Epithelial cell of proximal tubule (primary cell): ENCODE results near the gene PCDHGB7. TPM values are rescaled to one million over a fixed set of nuclear protein-coding genes. Genes with fewer than 3 reads are reported as not detected.
"Not testable (repeated sequence)": the region's sequence is repeated elsewhere in the genome, so short reads cannot be mapped to it uniquely, and the experiment has no call there.

Source experiments
- DNase-seq: peaks from one replicate; pipeline ENCODE4 v3.0.0-alpha.2; 2011; ENCODE audit warnings: low read depth
- H3K4me3 ChIP-seq: 2 replicates; pipeline ENCODE4 v1.5.1; 2011; ENCODE audit warnings: low read depth, mild to moderate bottlenecking, low read length
- CTCF ChIP-seq: conservative IDR thresholded peaks from 2 replicates; pipeline ENCODE4 v1.5.1; 2012; ENCODE audit warnings: low read depth, mild to moderate bottlenecking, low read length
- total RNA-seq: library from RNA; depleted of rRNA; stranded (reverse); fragments of >200 nt; gene quantifications from 2 replicates; pipeline ENCODE4 v1.2.3, GENCODE V29; 2015

The PCDHGB7 gene
- total RNA-seq, 1 donor from 2014 or later = 2.8 TPM

DNA sequence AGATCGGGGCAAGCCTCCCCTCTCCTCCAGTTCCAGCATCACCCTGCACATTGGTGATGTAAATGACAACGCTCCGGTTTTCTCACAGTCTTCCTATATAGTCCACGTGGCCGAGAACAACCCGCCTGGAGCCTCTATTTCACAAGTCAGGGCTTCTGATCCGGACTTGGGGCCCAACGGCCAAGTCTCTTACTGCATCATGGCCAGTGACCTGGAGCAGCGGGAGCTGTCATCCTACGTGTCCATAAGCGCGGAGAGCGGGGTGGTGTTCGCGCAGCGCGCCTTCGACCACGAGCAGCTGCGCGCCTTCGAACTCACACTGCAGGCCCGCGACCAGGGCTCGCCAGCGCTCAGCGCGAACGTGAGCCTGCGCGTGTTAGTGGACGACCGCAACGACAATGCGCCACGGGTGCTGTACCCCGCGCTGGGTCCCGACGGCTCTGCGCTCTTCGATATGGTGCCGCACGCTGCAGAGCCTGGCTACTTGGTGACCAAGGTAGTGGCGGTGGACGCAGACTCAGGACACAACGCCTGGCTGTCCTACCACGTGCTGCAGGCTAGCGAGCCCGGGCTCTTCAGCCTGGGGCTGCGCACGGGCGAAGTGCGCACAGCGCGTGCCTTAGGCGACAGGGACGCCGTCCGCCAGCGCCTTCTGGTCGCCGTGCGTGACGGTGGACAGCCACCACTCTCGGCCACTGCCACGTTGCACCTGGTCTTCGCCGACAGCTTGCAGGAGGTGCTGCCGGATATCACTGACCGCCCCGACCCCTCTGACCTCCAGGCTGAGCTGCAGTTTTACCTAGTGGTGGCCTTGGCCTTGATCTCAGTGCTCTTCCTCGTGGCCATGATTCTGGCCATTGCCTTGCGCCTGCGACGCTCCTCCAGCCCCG, 28.1 kb upstream of the PCDHGB7 start:
- no peak for DNase-seq
- TF ChIP-seq CTCF = no peak

GRCh38 chr5:141392429-141393198, 24.9 kb upstream of the PCDHGB7 start, which contains the start of gene PCDHGA8:
Gene PCDHGA8 (plus strand): TSS chr5:141392633. CDS start chr5:141392814, 181 bp downstream.
- DNase-seq = no peak
- no peak within 1 kb of the TSS for H3K4me3 ChIP-seq
- TF ChIP-seq CTCF = peak; percentile 26

More for the DNA sequence above, 28.1 kb upstream of the PCDHGB7 start:
- no peak overlapping the region for H3K4me3 ChIP-seq

- DNase-seq = no peak
Observed at GRCh38 chr5:141393267-141393666, 24.2 kb upstream of the PCDHGB7 start.

GRCh38 chr5:141394401-141395187, 22.9 kb upstream of the PCDHGB7 start:
- not testable (repeated sequence) for H3K4me3 ChIP-seq, DNase-seq

More at GRCh38 chr5:141393267-141393666, 24.2 kb upstream of the PCDHGB7 start:
- H3K4me3 ChIP-seq = no peak overlapping the region
- TF ChIP-seq CTCF = no peak

DNA sequence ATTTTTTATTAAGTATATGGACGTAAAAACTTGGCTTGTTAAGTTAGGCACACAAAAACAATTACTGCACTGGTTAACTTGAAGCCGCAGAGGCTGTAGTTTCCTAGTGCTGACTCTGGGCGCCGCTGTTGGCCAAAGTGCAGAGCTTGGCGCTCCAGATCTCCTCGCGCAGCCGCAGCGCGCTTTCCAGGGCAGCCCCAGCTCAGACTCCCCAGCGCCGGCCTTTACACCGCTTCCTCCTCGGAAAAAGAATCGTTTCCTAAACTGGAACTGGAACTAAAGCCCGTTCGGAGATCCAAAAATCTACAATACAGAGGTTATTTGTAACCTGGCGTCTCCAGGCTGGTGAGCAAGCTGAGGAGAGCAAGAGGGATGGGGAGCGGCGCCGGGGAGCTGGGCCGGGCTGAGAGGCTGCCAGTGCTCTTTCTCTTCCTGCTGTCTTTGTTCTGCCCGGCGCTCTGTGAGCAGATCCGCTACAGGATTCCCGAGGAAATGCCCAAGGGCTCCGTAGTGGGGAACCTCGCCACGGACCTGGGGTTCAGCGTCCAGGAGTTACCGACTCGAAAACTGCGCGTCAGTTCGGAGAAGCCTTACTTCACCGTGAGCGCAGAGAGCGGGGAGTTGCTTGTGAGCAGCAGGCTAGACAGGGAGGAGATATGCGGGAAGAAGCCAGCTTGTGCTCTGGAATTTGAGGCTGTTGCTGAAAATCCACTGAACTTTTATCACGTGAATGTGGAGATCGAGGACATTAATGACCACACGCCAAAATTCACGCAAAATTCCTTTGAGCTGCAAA, 19.5 kb upstream of the PCDHGB7 start, which contains the start of gene PCDHGB5:
Gene PCDHGB5, plus strand, starts transcription at position 192 of the 796 bp plus-strand sequence. Its CDS starts 181 bp downstream, at position 373.
- TF ChIP-seq CTCF = peak; percentile 65

DNA sequence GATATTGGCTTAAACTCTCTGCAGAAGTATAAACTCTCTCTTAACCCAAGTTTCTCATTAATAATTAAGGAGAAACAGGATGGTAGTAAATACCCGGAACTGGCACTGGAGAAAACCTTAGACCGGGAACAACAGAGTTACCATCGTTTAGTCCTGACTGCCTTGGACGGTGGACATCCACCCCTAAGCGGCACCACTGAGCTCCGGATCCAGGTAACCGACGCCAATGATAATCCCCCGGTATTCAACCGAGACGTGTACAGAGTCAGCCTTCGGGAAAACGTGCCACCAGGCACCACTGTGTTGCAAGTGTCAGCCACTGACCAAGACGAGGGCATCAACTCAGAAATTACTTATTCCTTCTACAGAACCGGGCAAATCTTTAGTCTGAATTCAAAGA, 18.9 kb upstream of the PCDHGB7 start:
- DNase-seq = no peak
- H3K4me3 ChIP-seq = no peak overlapping the region
- no peak for TF ChIP-seq CTCF

More for the DNA sequence above, 19.5 kb upstream of the PCDHGB7 start, which contains the start of gene PCDHGB5:
- DNase-seq = not testable (repeated sequence)
- peak within 1 kb of the TSS; percentile 52 for H3K4me3 ChIP-seq
